Glomerular endothelial cell (primary cell): Measurements from ENCODE around the gene MYBBP1A. TPM values are rescaled to one million over a fixed set of nuclear protein-coding genes. Genes with fewer than 3 reads are reported as not detected.

Experiments used
- DNase-seq: peaks from one replicate; pipeline ENCODE4 v3.0.0-alpha.2; 2011; ENCODE audit warnings: low read depth, low spot score; ENCODE audit errors: extremely low read depth
- total RNA-seq: library from RNA; depleted of rRNA; stranded (reverse); fragments of >200 nt; gene quantifications from 2 replicates; pipeline ENCODE4 v1.2.3, GENCODE V29; 2015

Gene MYBBP1A
- total RNA-seq, 1 donor from 2014 or later, result 84.7 TPM

DNA sequence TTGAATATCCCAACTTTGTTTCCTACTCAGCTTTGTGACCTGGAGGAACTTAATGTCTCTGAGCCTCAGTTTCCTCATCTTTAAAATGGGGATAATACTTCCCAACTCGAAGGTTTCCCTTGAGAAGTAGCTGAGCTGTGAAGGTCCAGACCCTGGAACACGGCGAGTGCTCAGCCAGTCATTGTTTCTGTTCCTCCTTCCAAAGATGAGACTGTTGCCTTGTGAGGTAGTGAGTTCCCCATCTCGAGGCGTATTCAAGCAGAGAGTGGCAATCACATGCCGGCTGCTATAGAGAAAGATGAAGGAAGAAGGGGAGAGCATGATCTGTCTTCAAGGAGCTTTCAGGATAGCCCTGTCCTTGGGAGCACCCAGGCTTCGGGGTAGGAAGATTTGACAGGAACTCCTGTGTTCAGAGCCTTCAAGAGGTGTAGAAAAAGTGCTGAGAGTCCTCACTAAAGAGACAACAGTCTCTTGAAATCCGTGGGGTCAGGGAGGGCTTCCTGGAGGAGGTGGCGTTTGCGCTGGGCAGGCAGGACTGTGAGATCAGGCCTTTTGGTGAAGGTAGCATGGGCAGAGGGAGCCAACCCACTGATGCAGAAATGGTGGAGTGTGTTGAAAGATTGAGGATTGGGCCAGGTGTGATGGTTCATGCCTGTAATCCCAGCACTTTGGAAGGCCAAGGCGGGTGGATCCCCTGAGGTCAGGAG lies 29.3 kb downstream of the MYBBP1A start:
- no peak for DNase-seq

DNA sequence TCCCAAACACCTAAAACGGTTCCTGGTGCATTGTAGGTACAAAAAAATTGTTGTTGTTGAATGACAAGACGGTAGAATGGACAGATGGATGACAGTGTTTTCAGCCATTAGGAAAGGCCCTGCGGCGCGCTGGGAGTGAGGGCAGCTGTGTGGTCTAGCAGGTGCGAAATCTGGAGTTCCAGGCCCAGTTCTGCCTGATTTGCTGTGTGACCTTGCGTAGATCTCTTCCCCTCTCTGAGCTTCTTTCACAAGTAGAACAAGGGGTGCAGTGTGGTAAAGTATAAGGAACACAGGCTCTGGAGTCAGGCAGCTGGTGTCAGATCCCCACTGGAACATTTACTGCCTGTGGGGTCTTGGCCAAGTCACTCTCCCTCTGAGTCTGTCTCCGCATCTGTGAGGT lies 31.2 kb downstream of the MYBBP1A start:
- DNase-seq, result no peak

DNA sequence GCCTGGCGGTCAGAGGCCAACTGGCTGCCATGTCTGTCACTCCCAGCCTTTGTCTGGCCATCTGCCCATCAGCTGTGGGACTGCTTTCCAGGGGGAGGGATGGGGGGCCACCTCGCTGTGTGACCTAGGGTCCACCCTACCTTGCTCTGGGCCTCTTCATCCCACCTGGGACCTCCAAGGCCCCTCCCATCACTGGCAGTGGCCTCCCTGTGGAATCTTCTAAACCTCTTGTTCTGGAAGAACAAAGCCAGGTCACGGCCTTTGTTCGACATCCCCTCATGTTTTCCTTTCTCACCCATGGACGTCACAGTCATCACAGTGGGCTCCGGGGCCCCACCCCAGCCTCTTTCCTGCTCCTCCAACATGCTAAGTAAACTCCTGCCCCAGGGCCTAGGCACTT lies 32.5 kb downstream of the MYBBP1A start:
- no peak for DNase-seq

DNA sequence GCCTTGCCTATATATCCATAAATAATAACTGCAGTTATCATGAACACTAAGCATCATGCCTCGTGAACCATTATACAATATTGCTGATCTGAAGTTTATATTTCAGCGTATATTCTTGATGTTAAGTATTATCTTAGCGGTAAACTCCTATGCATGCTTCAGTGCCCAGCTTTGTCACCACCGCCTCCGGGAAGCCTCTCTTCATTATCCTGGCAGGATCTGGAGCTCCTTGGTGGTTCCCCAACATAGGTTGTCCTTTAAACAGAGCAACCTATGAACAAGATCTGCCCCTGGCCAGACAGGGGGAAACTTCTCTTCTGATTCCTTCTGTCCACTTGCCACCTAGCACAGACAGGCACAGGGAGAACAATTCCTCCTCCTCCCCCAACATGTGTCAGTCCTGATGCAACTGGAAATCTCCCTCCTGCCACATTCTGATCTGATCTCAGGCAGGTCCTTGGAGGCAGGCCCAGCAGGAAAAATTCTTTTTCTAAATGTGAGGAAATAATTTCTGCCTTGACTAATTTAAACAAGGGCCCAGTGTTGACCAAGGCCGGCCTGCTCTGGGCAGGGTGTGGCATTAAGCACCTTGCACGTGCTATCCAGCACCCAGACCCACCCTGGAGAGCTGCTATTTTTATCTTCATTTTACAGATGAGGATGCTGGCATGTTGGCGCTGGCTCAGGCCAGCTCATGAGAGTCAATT lies 34.1 kb downstream of the MYBBP1A start:
- no peak for DNase-seq

DNA sequence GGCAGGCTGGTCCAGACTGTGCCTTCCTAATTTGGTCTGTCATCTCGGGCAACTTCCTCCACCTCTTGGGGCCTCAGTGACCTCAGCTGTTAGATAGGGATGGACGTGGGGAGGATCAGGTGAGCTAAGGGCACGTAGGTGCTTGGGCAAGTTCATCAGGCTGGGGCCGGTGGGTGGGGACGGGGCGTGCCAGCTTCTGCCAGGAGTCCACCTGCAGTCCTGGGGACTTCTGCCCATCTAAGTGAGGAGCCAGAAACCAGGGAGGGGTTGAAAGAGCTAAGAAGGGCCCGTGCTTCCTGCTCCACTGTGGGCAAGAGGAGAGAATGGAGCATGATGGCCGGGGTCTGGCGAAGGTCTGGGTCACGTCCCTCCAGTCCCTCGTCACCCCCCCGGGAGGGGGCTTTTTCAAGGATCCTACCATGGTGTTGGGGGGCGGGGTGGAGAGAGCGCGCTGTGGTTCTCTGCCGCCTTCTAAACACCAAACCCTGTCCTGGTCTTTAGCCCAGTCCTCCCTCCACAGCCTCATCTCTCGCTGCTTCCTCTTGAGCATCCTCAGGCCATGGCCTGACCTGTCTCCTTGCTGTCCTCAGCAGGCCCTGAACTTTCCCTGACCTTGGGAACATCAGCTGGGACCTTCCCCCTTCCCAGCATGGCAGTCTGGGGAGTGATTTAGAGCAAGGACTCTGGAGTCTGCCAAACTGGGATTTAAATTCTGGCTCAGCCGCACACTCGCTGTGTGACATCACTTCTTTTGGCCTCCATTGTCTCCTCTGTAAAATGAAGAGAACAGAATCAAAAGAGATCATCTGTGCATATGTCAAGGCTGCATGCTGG lies 34.9 kb downstream of the MYBBP1A start:
- no peak for DNase-seq

DNA sequence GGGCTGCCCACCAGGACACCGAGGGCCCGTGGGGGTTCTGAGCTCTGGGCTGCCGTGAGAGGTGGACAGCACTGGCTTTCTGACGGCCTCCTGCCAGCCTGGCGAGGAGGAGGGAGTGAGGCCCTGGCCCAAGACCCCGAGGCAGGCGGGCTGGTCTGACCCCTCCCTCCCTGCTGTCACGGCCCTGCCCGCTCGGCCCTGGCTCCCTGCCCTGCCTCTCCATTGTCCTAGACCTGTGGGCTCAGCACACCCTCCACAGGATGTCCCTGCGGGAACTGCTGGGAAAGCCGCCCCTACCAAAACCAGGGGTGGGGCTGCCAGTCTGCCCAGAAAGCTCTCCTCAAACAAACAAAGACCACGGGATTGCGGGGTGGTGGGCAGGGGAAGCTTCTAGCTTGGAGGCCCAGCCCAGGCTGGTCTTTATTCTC lies 35.8 kb downstream of the MYBBP1A start:
- no peak for DNase-seq

DNA sequence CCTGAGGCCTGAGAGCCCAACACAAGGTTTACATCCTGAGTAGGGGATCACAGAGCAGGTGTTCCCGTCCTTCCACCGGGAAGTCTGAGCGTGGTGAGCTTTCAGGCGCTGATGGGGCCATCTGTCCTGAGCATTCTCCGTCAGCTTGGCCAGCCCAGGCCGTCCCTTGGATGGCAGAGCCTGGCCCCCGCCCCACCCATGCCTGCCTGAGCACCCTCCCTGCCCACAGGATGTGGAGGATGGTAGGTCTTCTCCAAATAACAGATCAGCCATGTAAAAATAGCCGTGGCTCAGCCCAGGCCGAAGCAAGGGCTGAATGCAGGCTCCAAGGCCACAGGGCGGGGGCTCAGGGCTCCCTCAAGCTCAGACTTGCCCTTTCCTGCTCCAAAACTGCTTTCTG lies 36.3 kb downstream of the MYBBP1A start:
- no peak for DNase-seq

DNA sequence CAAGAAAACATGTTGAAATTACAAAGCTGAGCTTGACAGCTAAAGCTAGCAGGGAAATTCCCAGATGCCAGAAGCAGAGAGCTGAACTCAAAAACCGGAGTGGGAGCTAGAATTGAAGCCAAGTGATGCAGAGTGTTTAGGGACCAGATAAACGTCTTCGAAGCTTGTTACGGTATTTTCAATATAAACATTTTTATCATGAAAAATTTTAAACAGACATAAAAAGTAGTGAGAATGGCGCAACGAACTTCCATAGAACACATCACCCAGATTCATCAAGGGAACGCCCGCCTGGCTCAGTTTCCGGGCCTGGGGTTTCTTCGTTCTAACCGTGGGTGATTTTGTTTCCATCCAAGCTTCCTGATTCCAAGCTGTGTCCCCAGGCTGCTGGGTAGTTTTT lies 38.4 kb downstream of the MYBBP1A start:
- no peak for DNase-seq

DNA sequence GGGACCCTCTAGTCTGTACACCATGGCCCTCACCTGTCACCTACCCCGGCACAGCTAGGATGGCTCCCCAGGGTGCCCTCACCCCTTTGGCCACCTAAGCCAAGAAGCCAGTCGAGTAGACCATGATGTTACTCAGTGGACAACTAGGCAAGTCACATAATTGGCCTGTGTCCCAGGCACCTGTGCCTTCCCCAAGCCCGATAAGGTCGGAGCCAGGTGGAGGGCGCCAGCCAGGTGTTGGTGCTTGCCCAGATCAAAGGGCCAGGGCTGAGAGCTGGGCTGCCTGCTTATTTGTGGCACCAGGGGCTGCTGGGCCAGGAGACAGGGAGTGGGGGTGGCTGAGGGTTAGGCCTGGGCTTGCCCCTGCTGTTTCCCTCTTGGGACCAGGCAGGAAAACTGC lies 39.7 kb downstream of the MYBBP1A start:
- DNase-seq, result no peak

DNA sequence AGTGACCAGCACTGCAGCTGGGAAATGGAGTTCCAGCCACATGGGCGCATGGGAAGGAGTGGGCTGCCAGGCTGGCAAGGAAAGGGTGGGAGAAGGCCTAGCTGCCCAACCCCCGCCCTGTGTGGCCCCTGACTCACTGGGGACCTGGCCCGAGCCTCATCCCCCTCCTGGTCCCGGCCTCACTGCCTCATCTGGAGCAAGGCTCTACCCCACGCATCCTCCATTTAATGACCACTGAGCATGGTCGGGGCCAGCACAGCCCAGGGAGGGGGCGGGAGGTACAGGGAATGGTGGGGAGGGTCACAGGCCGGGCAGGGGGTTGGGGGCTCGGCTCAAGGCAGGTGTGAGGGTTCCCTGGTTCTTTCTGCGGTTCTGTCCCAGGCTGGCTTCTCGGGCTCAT lies 40.4 kb downstream of the MYBBP1A start:
- no peak for DNase-seq

DNA sequence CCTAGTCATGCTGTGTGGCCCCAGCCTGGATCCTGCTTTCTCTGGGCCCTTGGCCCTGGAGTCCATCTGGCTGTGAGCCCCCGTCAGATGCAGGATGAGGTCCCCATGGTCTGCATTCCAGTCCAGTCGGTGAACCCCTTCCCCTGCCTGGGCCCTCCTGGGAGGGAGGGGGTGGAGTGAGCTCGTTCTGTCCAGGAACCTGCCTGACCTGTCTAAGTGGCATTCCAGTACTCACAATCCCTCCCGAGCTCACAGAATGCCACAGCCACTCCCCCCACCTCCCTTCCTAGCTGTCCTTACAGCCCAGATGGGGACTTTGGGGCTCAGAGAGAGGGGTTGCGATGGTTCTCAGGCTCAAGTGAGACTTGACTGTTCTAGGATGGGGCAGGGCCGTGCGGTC lies 41.0 kb downstream of the MYBBP1A start:
- no peak for DNase-seq

DNA sequence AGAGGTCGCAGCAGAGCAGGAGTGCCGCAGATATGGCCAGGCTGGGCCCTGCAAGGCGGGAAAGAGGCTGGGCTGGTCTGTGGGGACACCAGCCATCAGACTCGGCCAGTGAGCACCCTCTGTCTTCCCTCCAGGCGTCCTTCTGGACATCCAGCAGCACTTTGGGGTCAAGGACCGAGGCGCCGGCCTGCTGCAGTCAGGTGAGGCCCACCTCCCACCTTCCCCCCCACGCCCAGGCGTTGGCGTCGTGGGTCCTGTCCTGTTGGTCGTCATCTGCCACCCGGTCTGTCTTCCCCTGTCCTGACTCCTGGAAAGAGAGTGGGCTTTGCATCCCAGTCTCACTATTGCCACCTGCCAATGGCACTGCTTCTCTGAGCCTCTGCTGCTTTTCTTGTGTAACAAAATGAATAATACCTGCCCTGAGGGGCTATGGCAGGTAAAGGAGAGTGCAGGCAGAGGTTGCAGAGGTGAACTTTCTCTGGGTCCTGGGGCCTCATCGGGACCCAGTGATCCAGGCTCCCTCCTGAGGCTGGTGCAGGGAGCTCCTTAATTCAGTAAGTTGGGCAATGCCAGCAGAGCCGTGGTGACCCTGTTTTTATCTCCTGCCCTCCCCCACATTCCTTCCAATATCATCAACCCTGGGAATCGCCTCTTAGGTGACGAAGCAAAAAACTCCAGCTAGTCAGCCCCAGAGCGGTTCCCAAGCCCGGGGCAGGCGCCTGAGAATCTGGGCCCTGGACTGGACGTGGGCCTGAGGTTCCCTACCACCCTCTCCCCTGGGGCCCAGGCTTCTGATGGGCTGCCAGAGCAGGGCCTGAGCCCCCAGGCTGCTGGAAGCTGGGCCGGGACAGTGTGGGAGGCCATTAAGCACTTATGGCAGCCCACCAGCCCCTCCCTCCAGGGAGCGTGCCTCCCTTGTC lies 41.8 kb downstream of the MYBBP1A start:
- DNase-seq, result no peak

DNA sequence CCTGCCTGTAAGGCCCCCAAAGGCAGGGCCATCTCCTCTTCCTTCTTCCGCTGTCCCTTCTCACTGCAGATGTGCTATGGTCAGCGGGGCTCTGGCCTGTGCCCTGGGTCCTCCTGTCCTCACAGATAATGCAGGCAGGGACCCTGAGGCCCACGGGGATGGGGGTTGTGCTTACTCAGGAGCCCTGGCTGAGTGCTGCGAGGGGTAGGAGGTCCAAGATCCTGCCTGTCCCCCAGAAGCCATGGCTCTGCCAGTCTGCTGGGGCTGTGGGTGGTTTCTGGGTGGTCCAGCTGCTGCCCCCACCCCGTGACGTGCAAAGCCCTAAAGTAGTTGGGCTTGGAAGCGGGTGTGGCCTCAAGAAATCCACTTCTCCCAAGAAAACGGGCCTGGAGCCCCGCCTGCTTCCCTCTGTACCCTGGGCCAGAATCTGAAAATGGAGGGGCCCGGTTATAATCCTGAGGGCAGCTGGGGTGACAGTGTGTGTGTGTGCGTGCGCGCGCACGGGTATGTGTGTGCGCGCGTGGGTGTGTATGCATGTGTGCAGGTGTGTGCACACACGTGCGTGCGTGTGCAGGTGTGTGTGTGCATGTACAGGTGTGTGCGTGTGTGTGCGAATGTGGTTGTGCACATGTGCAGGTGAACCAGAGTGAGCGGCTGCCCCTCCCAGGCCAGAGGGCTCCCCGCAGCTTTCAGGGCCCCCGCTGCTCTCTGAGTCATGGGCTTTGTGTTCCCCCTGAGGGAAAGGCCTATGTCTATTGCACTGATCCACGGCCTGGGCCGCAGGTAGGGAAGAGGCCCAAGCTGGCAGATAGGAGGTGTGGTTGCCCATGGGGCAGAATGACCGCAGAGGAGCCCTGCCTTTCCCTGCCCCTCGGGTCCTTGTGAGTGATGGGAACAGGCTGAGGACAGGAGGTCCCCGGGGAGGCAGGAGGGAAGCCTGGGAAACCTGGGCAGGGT lies 42.8 kb downstream of the MYBBP1A start:
- no peak for DNase-seq

DNA sequence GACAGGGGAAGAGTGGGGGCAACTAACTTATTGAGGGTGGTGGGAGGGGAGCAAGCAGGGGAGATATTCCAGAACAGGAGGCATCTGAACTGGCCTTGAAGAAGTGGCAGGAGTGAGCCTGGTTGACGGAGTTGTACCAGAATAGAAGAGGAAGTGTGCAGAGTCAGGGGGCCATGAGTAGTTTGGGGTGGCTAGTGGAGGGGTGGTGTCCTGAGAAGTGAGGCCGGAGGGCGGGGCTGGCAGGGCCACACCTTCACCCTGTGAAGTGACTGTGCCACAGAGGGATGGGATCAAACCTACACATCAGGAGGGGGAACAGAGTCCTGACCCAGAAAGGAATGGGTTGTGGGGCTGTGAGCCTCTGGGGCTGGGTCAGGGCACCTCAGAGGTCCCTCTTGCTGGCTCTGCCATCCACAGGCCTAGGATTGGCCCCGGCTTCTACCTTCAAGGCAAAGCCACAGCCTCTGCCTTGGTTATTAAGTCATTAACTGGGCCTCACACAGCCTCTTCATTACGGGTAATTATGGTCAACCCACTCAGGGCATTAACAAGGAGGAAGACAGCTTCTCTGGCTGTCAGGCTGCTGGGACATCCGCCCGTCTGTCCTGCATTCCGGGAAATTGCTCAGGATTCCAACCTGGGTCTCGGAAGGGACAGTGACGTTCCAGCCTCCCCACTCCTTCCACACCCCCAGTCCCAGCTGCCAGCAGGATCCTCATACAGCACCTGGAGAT lies 43.8 kb downstream of the MYBBP1A start:
- DNase-seq, result no peak

DNA sequence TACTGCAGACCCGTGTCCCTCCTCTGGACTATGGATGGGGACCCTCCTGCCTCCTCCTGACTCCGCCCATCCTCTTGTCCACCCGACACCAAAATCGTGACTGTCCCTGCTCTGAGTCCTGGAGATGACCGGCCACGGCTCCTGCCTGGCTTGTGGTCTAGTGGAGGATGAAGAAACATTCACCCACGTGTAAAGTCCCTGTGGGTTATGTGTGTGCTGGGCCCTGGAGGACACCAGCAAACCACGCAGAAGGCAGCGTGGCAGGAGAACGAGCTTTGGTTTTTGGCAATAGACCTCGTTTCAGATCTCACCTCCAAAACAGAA lies 44.6 kb downstream of the MYBBP1A start:
- no peak for DNase-seq

DNA sequence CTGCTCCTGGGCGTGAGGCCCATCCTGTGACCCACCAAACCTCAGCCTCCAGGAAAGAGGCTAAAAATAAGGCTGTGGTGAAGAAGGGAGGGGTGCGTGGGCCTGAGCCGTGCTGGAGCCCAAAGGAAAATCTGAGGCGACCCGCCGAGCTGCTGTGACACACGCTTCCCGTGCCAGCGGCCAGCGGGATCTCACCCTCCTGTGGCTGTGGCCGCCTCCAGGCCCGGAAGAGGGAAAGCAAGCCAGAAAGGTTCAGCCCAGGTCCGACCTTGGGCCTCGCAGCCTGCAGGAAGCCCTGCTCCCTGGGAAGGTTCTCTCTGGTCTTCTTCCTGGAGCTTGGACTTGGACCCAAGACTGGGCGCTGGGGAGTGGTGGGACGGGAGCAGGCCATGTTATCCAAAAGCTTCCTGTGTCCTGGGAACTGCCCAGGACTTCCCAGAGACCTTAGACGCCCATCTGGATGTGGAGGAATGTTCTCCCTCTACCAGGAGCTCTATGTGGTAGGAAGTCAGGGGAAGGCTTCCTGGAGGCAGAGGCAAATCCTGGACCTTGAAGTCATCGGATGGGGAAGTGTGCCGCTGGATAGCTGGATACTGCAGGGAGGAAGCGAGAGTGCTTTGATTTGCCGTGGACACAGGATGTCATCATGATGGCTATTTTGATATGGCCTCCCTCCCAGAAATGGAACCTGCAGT lies 45.1 kb downstream of the MYBBP1A start:
- no peak for DNase-seq

DNA sequence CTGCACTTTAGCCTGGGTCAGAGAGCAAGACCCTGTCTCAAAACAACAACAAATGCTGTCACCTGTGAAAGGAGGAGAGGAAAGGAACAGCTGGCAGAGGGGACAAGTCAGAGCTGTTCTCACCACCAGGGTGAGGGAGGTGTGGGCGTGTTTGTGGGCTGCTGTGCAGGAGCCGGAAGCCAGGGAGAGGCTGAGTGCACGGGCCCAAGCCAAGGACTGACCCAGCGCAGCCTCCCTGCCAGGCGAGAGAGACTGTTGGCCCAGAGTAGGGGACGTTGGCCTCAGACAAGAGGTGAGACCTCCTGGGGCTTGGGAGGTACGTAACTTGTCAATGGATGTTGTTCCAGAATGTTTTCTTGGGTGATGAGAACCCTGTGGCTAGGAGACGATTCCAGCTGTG lies 45.8 kb downstream of the MYBBP1A start:
- DNase-seq, result no peak

DNA sequence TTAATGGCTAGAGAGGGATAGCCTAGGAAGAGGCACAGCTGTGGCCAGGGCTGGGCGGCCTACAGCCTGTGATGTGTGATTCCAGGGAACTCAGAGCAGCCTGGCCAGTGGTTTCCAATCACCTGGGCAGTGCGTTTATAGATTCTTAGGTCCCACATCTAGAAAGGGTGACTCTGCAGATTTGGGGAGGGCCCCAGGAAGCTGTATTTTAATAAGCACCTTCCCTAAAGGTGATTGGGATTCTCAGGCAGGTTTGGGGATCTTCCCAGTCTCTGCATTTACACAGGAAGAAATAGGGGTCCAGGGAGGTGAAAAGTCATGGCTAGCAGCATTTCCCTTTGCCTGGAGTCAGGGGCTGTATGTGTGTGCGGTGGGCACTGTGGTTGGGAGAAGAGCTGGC lies 47.0 kb downstream of the MYBBP1A start:
- no peak for DNase-seq
